GM21367 (cell line): ENCODE measurements around the gene GATA6.

Source experiments
- ATAC-seq: cut with Tn5 transposase; IDR thresholded peaks from one replicate; pipeline ENCODE4 v1.9.1; 2021; ENCODE audit not compliant: unreplicated experiment

GATA6 gene

DNA sequence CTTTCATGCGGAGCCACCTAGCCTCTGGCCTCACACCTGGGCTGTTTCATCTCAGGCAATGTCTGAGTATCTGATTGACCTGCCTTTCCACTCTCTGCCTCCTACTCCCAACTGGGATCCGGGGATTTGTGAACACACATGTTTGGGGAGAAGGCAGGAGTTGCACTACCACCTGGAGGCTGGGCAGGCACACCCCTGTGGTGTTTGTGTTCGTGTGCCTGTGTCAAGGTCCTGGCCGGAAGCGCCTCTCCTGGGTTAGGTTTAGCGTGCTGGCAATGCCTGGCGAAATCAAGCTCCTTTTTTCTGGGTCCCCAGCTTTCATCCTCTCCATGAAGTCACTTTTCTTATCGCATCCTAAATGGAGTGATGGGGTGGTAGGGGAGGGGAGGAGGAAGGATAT lies 63.9 kb downstream of the GATA6 start:
- ATAC-seq, result no peak

DNA sequence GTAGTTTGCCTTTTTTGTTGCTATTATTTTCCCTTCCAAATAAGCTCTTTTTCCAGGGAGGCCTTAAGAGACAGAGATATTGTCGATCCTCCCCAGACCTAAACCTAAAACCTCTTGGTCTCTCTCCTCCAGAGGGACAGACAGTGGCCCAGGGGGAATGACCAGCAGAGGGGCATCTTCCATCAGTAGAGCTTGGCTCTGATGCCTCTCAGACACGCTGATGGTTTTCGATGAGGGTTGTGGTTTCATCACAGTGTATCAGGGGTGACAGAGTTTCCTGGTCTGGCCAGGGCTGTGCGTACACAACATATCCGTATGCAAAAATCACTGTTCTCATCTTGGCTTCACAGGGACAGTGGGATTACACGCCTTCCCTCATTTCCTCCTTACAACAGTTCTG lies 68.6 kb downstream of the GATA6 start:
- no peak for ATAC-seq

DNA sequence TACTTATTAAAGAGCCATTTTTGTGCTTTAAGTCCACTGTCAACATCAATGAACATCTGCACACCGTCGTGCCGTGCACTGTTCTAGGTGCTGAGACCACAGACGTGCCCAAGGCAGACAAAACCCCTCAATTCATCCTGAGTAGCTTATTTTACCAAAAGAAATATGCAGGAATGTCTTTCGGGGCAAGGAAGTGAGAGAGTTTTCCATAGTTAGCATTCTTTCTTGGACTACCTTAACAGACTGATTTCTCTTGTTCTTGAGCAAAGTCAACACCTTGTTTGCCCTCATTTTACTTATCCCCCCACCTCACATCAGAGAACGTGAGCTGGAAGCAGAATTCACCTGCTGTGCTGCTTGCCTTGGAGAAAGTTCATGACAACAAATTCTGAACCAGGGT lies 69.3 kb downstream of the GATA6 start:
- no peak for ATAC-seq

DNA sequence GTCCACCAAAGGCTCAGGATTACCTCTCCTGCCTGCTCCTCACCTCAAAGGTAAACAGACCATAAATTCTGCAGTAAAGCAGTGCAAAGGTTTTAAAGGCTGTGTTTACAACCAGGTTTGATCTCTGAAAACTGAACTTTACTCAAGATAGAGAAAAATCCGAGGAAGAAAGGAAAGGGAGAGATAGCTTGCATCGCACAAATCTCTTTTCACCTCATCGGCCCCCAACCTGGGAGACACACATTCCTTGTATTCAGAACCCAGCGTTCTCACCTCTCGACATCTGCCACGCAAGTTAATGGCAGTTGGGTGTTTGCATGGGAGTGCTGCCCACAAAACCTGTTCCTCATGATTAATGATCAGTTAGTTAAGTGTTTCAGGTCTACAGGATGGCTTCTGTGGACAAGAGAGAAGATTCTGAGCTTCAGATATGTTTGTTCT lies 72.6 kb downstream of the GATA6 start:
- no peak for ATAC-seq

GRCh38 chr18:22243513-22243912 lies 74.1 kb downstream of the GATA6 start:
- ATAC-seq, result no peak

DNA sequence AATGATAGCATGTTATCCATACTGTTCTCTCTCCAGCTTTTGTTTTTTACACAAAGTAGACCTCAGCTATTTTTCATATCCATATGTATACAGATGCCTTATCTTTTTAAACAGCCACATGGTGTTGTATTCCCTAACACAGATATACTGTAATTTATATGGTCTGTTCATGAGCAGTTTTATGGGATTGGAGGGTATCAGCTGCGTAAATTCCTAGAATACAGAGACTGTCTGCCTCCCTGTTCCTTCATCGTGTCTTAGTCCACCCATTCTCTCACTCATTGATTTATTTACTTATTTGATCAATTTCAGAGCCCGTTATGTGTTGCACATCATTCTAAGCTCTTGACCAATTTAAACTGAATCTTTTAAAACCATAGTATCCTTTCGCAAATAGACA lies 80.6 kb downstream of the GATA6 start:
- ATAC-seq, result no peak

DNA sequence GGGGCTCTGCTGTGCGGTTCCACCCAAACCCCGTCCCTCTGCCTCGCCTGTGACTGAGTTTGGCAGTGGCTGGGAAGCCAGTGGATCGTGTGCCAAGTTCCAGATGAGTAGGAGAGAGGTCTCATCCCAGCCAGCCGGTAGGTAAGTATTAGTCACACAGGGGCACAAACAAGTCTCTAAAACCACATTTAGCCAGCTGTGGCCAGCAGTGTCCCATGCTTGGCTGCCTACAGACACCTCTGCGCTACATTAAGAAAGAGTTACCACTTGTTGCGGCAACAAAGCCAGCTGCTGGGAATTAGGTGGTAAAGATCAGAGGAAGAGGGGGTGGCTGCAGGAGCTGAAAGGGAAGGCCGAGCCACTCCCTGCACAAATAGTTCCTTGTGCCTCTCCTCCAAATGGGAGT lies 81.2 kb downstream of the GATA6 start:
- no peak for ATAC-seq
